Measurements from ENCODE around the gene ST6GALNAC6.
"Not testable (repeated sequence)": the region's sequence is repeated elsewhere in the genome, so short reads cannot be mapped to it uniquely, and the experiment has no call there.

Gene ST6GALNAC6

GRCh38 chr9:127873886-127874285, 25.5 kb downstream of the ST6GALNAC6 start:
- no peak for TF ChIP-seq CTCF (IDR thresholded peaks at IDR 0.05; ENCODE audit: low read depth, low read length)
- DNase-seq (ENCODE audit: low read depth, low spot score): peak; percentile 52
- H3K4me3 ChIP-seq (ENCODE audit: low read depth, low read length): no peak overlapping the region
- in situ Hi-C loops (cut with HindIII; ENCODE audit: low sequenced_read_pairs): no loop called here

- in situ Hi-C loops (cut with HindIII; ENCODE audit: low sequenced_read_pairs): no loop called here
- peak; percentile 32 for DNase-seq (ENCODE audit: low read depth, low spot score)
- no peak overlapping the region for H3K4me3 ChIP-seq (ENCODE audit: low read depth, low read length)
- TF ChIP-seq CTCF (IDR thresholded peaks at IDR 0.05; ENCODE audit: low read depth, low read length): no peak
Observed at GRCh38 chr9:127873223-127873691, 26.1 kb downstream of the ST6GALNAC6 start.

GRCh38 chr9:127872369-127873222, 26.8 kb downstream of the ST6GALNAC6 start:
- no peak for DNase-seq (ENCODE audit: low read depth, low spot score)
- no peak for TF ChIP-seq CTCF (IDR thresholded peaks at IDR 0.05; ENCODE audit: low read depth, low read length)
- H3K4me3 ChIP-seq (ENCODE audit: low read depth, low read length): no peak overlapping the region
- in situ Hi-C loops (cut with HindIII; ENCODE audit: low sequenced_read_pairs): no loop called here

GRCh38 chr9:127871531-127871930, 27.9 kb downstream of the ST6GALNAC6 start:
- no peak for TF ChIP-seq CTCF (IDR thresholded peaks at IDR 0.05; ENCODE audit: low read depth, low read length)
- H3K4me3 ChIP-seq (ENCODE audit: low read depth, low read length): no peak overlapping the region
- in situ Hi-C loops (cut with HindIII; ENCODE audit: low sequenced_read_pairs): no loop called here
- DNase-seq (ENCODE audit: low read depth, low spot score): no peak

GRCh38 chr9:127870887-127871286, 28.5 kb downstream of the ST6GALNAC6 start:
- no peak for DNase-seq (ENCODE audit: low read depth, low spot score)
- no peak overlapping the region for H3K4me3 ChIP-seq (ENCODE audit: low read depth, low read length)
- in situ Hi-C loops (cut with HindIII; ENCODE audit: low sequenced_read_pairs): no loop called here
- no peak for TF ChIP-seq CTCF (IDR thresholded peaks at IDR 0.05; ENCODE audit: low read depth, low read length)

GRCh38 chr9:127870153-127870491, 29.3 kb downstream of the ST6GALNAC6 start:
- H3K4me3 ChIP-seq (ENCODE audit: low read depth, low read length); in situ Hi-C loops (cut with HindIII; ENCODE audit: low sequenced_read_pairs); DNase-seq (ENCODE audit: low read depth, low spot score): not testable (repeated sequence)

- in situ Hi-C loops (cut with HindIII; ENCODE audit: low sequenced_read_pairs): no loop called here
- no peak overlapping the region for H3K4me3 ChIP-seq (ENCODE audit: low read depth, low read length)
- TF ChIP-seq CTCF (IDR thresholded peaks at IDR 0.05; ENCODE audit: low read depth, low read length): peak; percentile 95
- peak; percentile 73 for DNase-seq (ENCODE audit: low read depth, low spot score)
Observed at GRCh38 chr9:127869310-127870152, 29.9 kb downstream of the ST6GALNAC6 start.
